ENCODE data around the gene GDF2. TPM values are rescaled to one million over a fixed set of nuclear protein-coding genes. Genes with fewer than 3 reads are reported as not detected.

Gene GDF2
- total RNA-seq, 1 donor from 2014 or later, result not detected

DNA sequence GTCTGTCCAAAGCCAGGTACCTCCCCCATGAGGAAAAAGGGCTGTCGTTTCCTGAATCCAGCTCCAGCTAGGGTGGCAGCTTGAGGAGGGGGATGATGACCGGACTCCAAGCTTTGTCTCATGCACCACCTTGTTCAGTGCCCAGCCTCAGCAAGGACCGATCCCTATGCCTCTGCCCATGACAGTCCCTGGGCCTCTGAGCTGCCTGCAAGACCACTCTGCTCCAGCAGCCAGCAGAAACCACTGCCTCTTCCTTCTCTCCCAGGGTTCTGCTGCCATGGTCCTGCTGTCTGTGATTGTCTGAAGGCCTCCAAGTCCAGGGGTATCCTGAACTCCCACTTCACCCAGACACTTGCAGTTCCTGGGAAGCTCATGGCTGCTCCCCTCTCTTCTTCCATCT is 43.5 kb upstream of the GDF2 start:
- no peaks in the 10 kb centered on the region for H3K4me1 Mint-ChIP-seq
- no peak overlapping the region for H3K4me3 Mint-ChIP-seq
- H3K36me3 Mint-ChIP-seq, result no peaks in the 10 kb centered on the region
- no peak for DNase-seq (ENCODE audit: low spot score in 2 of 2, unreplicated experiment in 2 of 2)
- H3K27me3 Mint-ChIP-seq (ENCODE audit: low read depth), result peaks cover 36% of the 10 kb centered on the region
- peaks cover 5% of the 10 kb centered on the region for H3K9me3 Mint-ChIP-seq
- TF ChIP-seq, protein P1, sequence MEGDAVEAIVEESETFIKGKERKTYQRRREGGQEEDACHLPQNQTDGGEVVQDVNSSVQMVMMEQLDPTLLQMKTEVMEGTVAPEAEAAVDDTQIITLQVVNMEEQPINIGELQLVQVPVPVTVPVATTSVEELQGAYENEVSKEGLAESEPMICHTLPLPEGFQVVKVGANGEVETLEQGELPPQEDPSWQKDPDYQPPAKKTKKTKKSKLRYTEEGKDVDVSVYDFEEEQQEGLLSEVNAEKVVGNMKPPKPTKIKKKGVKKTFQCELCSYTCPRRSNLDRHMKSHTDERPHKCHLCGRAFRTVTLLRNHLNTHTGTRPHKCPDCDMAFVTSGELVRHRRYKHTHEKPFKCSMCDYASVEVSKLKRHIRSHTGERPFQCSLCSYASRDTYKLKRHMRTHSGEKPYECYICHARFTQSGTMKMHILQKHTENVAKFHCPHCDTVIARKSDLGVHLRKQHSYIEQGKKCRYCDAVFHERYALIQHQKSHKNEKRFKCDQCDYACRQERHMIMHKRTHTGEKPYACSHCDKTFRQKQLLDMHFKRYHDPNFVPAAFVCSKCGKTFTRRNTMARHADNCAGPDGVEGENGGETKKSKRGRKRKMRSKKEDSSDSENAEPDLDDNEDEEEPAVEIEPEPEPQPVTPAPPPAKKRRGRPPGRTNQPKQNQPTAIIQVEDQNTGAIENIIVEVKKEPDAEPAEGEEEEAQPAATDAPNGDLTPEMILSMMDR (IDR thresholded peaks at IDR 0.05; ENCODE audit: unreplicated experiment), result no peak
- no peak overlapping the region for H3K27ac Mint-ChIP-seq

DNA sequence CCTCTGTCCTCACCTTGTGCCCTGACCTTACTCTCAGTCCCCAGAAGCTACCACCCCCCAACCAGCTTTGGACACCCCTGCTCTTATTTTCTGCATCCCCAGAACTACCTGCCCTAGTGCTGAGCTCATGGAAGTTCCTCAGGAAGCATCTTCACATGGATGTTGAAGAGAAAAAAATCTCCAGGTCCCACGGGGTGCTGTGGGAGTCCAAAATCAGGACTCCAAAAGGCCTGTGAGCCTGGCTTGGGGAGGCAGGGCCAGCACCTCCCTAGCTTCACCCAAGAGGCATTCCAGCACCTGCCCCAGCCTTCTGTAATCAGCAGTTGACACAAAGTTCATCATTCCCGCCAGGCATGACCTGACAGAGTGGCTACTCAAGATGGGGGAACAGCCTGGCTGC is 43.0 kb upstream of the GDF2 start:
- Mint-ChIP-seq H3K27ac (no peak overlapping the region), H3K9me3 (no peaks in the 10 kb centered on the region), H3K36me3 (no peaks in the 10 kb centered on the region), H3K27me3 (ENCODE audit: low read depth) (peaks cover 39% of the 10 kb centered on the region), H3K4me3 (no peak overlapping the region), H3K4me1 (no peaks in the 10 kb centered on the region)
- TF ChIP-seq, protein P1 (IDR thresholded peaks at IDR 0.05; ENCODE audit: unreplicated experiment), result no peak
- DNase-seq (ENCODE audit: low spot score in 2 of 2, unreplicated experiment in 2 of 2), result no peak

- Mint-ChIP-seq H3K27me3 (ENCODE audit: low read depth) (peaks cover 50% of the 10 kb centered on the region), H3K4me1 (no peaks in the 10 kb centered on the region), H3K9me3 (no peaks in the 10 kb centered on the region), H3K4me3 (no peak overlapping the region), H3K36me3 (no peaks in the 10 kb centered on the region), H3K27ac (no peak overlapping the region)
- no peak for DNase-seq (ENCODE audit: low spot score in 2 of 2, unreplicated experiment in 2 of 2)
- TF ChIP-seq, protein P1 (IDR thresholded peaks at IDR 0.05; ENCODE audit: unreplicated experiment), result no peak
Measured at GRCh38 chr10:47282005-47282656, 40.1 kb upstream of the GDF2 start.

GRCh38 chr10:47282657-47283018 is 39.6 kb upstream of the GDF2 start:
- Mint-ChIP-seq H3K27me3 (ENCODE audit: low read depth) (peaks cover 55% of the 10 kb centered on the region), H3K27ac (no peak overlapping the region), H3K36me3 (no peaks in the 10 kb centered on the region), H3K4me3 (no peak overlapping the region), H3K4me1 (no peaks in the 10 kb centered on the region), H3K9me3 (no peaks in the 10 kb centered on the region)
- TF ChIP-seq, protein P1 (IDR thresholded peaks at IDR 0.05; ENCODE audit: unreplicated experiment), result no peak
- no peak for DNase-seq (ENCODE audit: low spot score in 2 of 2, unreplicated experiment in 2 of 2)

- TF ChIP-seq, protein P1 (IDR thresholded peaks at IDR 0.05; ENCODE audit: unreplicated experiment), result no peak
- no peaks in the 10 kb centered on the region for H3K4me1 Mint-ChIP-seq
- no peak overlapping the region for H3K4me3 Mint-ChIP-seq
- H3K27me3 Mint-ChIP-seq (ENCODE audit: low read depth), result peaks cover 55% of the 10 kb centered on the region
- no peak for DNase-seq (ENCODE audit: low spot score in 2 of 2, unreplicated experiment in 2 of 2)
- H3K27ac Mint-ChIP-seq, result no peak overlapping the region
- H3K36me3 Mint-ChIP-seq, result no peaks in the 10 kb centered on the region
- no peaks in the 10 kb centered on the region for H3K9me3 Mint-ChIP-seq
Measured at GRCh38 chr10:47283101-47283630, 39.1 kb upstream of the GDF2 start.
